H1 (cell line): ENCODE results near the gene ALG6. TPM values are rescaled to one million over a fixed set of nuclear protein-coding genes. Genes with fewer than 3 reads are reported as not detected.

Experiments
- CTCF ChIA-PET: fragments of 300-600 bp; sonication (Branson Sonifier 250); formaldehyde crosslinking; loops from one replicate; lab custom pipeline; 2021; ENCODE audit not compliant: partially characterized antibody; lab: Charles Lee
- POLR2A ChIA-PET: fragments of 300-600 bp; sonication (Branson Sonifier 250); formaldehyde crosslinking; loops from one replicate; lab custom pipeline; 2021; ENCODE audit warnings: inconsistent platforms; ENCODE audit not compliant: partially characterized antibody; lab: Charles Lee
- DNase-seq, 2 experiments: peaks; one replicate each; pipeline versions ENCODE4 v3.0.0 to v3.0.0-alpha.2; 2010 to 2022; ENCODE audit warnings: low spot score in 2 of 2, low read depth in 1 of 2, mixed read lengths in 1 of 2
- FAIRE-seq: peaks from 2 replicates; lab custom pipeline; 2011; peaks lifted over from hg19 to GRCh38; lab: Jason Lieb, UNC
- H2AFZ ChIP-seq: 2 replicates; pipeline ENCODE4 v1.8.1; 2012; ENCODE audit warnings: low read length, inconsistent platforms
- H2AK5ac ChIP-seq: 2 replicates; pipeline ENCODE4 v1.6.1; 2013; ENCODE audit warnings: low read depth, low read length
- H2BK120ac ChIP-seq: replicated peaks from 2 replicates; pipeline ENCODE3; 2013; ENCODE audit warnings: low read depth, low read length, inconsistent platforms
- H2BK12ac ChIP-seq: 2 replicates; pipeline ENCODE4 v1.6.1; 2013; ENCODE audit warnings: low read depth, low read length
- H2BK15ac ChIP-seq: 2 replicates; pipeline ENCODE4 v1.6.1; 2013; ENCODE audit warnings: low read length
- H2BK20ac ChIP-seq: 2 replicates; pipeline ENCODE4 v1.6.1; 2013; ENCODE audit warnings: low read length
- H2BK5ac ChIP-seq: 2 replicates; pipeline ENCODE4 v1.6.1; 2013; ENCODE audit warnings: low read depth, low read length
- H3K14ac ChIP-seq: 2 replicates; pipeline ENCODE4 v1.6.1; 2013; ENCODE audit warnings: inconsistent platforms; ENCODE audit not compliant: insufficient read length
- H3K18ac ChIP-seq: 2 replicates; pipeline ENCODE4 v1.6.1; 2013; ENCODE audit warnings: low read length; ENCODE audit errors: extremely low read depth
- H3K23ac ChIP-seq: 2 replicates; pipeline ENCODE4 v1.6.1; 2013; ENCODE audit warnings: inconsistent platforms; ENCODE audit not compliant: insufficient read length
- H3K23me2 ChIP-seq: 2 replicates; pipeline ENCODE4 v1.6.1; 2013; ENCODE audit warnings: low read depth, low read length
- H3K27ac ChIP-seq: 2 replicates; pipeline ENCODE4 v1.6.1; 2011; ENCODE audit warnings: low read depth, low read length, inconsistent platforms
- H3K27me3 ChIP-seq, 4 experiments: replicated peaks in 1 of 4; 1 replicate in 1 of 4; 2 replicates in 3 of 4; pipeline versions ENCODE4 v1.6.1 to v1.8.1; 2011 to 2013; ENCODE audit warnings: low read length in 3 of 4, mild to moderate bottlenecking in 3 of 4, inconsistent platforms in 2 of 4, mixed read lengths in 2 of 4, moderate library complexity in 1 of 4; ENCODE audit not compliant: control insufficient read depth in 3 of 4, insufficient read depth in 3 of 4; ENCODE audit errors: extremely low read depth in 1 of 4
- H3K36me3 ChIP-seq, 4 experiments: 2 replicates each; pipeline versions ENCODE4 v1.6.1 to v1.8.1; 2011 to 2013; ENCODE audit warnings: mild to moderate bottlenecking in 4 of 4, low read length in 3 of 4, moderate library complexity in 2 of 4, control low read depth in 1 of 4, inconsistent platforms in 1 of 4; ENCODE audit not compliant: insufficient read depth in 4 of 4, control insufficient read depth in 2 of 4
- H3K4ac ChIP-seq: replicated peaks from 2 replicates; pipeline ENCODE3; 2013; ENCODE audit warnings: low read length, low read depth, mixed read lengths, inconsistent platforms; ENCODE audit not compliant: insufficient read length
- H3K4me1 ChIP-seq, 4 experiments: replicated peaks in 1 of 4; 1 replicate in 1 of 4; 2 replicates in 3 of 4; pipeline versions ENCODE4 v1.6.1 to v1.8.1; 2011 to 2013; ENCODE audit warnings: low read length in 3 of 4, inconsistent platforms in 2 of 4, mixed read lengths in 1 of 4; ENCODE audit not compliant: insufficient read depth in 4 of 4, control insufficient read depth in 3 of 4
- H3K4me2 ChIP-seq, 2 experiments: 2 replicates each; pipeline versions ENCODE4 v1.6.1 to v1.8.1; 2011 to 2013; ENCODE audit warnings: low read depth in 2 of 2, low read length in 2 of 2, control low read depth in 1 of 2, inconsistent platforms in 1 of 2, mild to moderate bottlenecking in 1 of 2; ENCODE audit not compliant: insufficient read depth in 1 of 2
- H3K4me3 ChIP-seq, 4 experiments: fragments of 200-600, 300-600 bp in 1 of 4; sonication (generic), shearing (Covaris generic), sonication (Bioruptor Twin) in 1 of 4; 2 replicates each; pipeline versions ENCODE4 v1.5.1 to v1.8.1; 2011 to 2016; ENCODE audit warnings: low read length in 4 of 4, low read depth in 3 of 4, control low read depth in 2 of 4, inconsistent platforms in 2 of 4, mild to moderate bottlenecking in 2 of 4, mixed read lengths in 1 of 4, moderate library complexity in 1 of 4; ENCODE audit not compliant: insufficient read depth in 2 of 4; ENCODE audit errors: extremely low read depth in 1 of 4
- H3K56ac ChIP-seq: replicated peaks from 2 replicates; pipeline ENCODE3; 2013; ENCODE audit warnings: low read depth, mild to moderate bottlenecking, mixed read lengths, low read length, inconsistent platforms; ENCODE audit not compliant: insufficient read length
- H3K79me1 ChIP-seq: 2 replicates; pipeline ENCODE4 v1.6.1; 2013; ENCODE audit warnings: low read depth, low read length, control low read depth
- H3K79me2 ChIP-seq, 2 experiments: 2 replicates each; pipeline versions ENCODE4 v1.6.1 to v1.8.1; 2012 to 2013; ENCODE audit warnings: low read length in 2 of 2, mild to moderate bottlenecking in 2 of 2, inconsistent platforms in 1 of 2; ENCODE audit not compliant: insufficient read depth in 2 of 2, control insufficient read depth in 1 of 2
- H3K9ac ChIP-seq, 4 experiments: replicated peaks in 1 of 4; 1 replicate in 1 of 4; 2 replicates in 3 of 4; pipeline versions ENCODE4 v1.6.1 to v1.8.1; 2011 to 2013; ENCODE audit warnings: low read depth in 3 of 4, low read length in 3 of 4, control low read depth in 2 of 4, mild to moderate bottlenecking in 2 of 4, moderate library complexity in 2 of 4, inconsistent platforms in 1 of 4; ENCODE audit errors: extremely low read depth in 1 of 4
- H3K9me3 ChIP-seq, 2 experiments: 2 replicates each; pipeline versions ENCODE4 v1.6.1 to v1.8.1; 2012 to 2013; ENCODE audit warnings: mild to moderate bottlenecking in 2 of 2, moderate library complexity in 2 of 2, control low read depth in 1 of 2, inconsistent platforms in 1 of 2, low read depth in 1 of 2, low read length in 1 of 2, mixed read lengths in 1 of 2; ENCODE audit not compliant: insufficient read depth in 2 of 2
- H4K20me1 ChIP-seq, 2 experiments: replicated peaks in 1 of 2; 2 replicates each; pipeline versions ENCODE3 to v1.8.1; 2011 to 2013; ENCODE audit warnings: inconsistent platforms in 2 of 2, low read length in 2 of 2, mild to moderate bottlenecking in 1 of 2; ENCODE audit not compliant: insufficient read depth in 2 of 2, control insufficient read depth in 1 of 2
- H4K5ac ChIP-seq: 2 replicates; pipeline ENCODE4 v1.6.1; 2013; ENCODE audit warnings: low read length, low read depth, mixed read lengths, inconsistent platforms; ENCODE audit not compliant: insufficient read length
- H4K8ac ChIP-seq: 2 replicates; pipeline ENCODE4 v1.8.0; 2013; ENCODE audit warnings: mild to moderate bottlenecking, moderate library complexity, low read length, inconsistent platforms; ENCODE audit not compliant: insufficient read depth; ENCODE audit errors: extremely low read depth
- H4K91ac ChIP-seq: replicated peaks from 2 replicates; pipeline ENCODE3; 2013; ENCODE audit warnings: low read length, mixed read lengths, inconsistent platforms; ENCODE audit not compliant: insufficient read length
- BRCA1 ChIP-seq: IDR thresholded peaks from 2 replicates; pipeline ENCODE4 v1.6.1; 2012; ENCODE audit warnings: low read depth, low read length, improper control_type of control experiment
- CEBPB ChIP-seq: IDR thresholded peaks from 2 replicates; pipeline ENCODE4 v1.6.1; 2012; ENCODE audit warnings: low read depth, low read length
- CREB1 ChIP-seq: IDR thresholded peaks from 2 replicates; pipeline ENCODE4 v1.6.1; 2012; ENCODE audit warnings: inconsistent platforms
- CTCF ChIP-seq, 3 experiments: IDR thresholded peaks; 1 replicate in 2 of 3; 2 replicates in 1 of 3; pipeline versions ENCODE4 v1.5.1 to v1.6.1; 2011; ENCODE audit warnings: low read length in 3 of 3, mild to moderate bottlenecking in 3 of 3, inconsistent platforms in 2 of 3, low read depth in 1 of 3, moderate library complexity in 1 of 3; ENCODE audit not compliant: insufficient read depth in 1 of 3; ENCODE audit errors: control extremely low read depth in 1 of 3
- E2F6 ChIP-seq: IDR thresholded peaks from 2 replicates; pipeline ENCODE4 v1.6.1; 2012; ENCODE audit warnings: inconsistent platforms
- EP300 ChIP-seq, 2 experiments: IDR thresholded peaks; 1 replicate in 1 of 2; 2 replicates in 1 of 2; pipeline ENCODE4 v1.6.1; 2011 to 2012; ENCODE audit warnings: low read depth in 2 of 2, low read length in 2 of 2, mild to moderate bottlenecking in 2 of 2, borderline replicate concordance in 1 of 2, inconsistent platforms in 1 of 2, moderate library complexity in 1 of 2
- KDM1A ChIP-seq: fragments of 200-600, 300-600 bp; sonication (generic); IDR thresholded peaks from 2 replicates; pipeline ENCODE4 v1.7.1; 2016; ENCODE audit warnings: mild to moderate bottlenecking, low read length, borderline replicate concordance
- KDM5A ChIP-seq: fragments of 200-600 bp; IDR thresholded peaks from 2 replicates; pipeline ENCODE4 v1.7.1; 2012; ENCODE audit warnings: mild to moderate bottlenecking, low read length, inconsistent platforms, mixed read lengths
- MAFK ChIP-seq: IDR thresholded peaks from 2 replicates; pipeline ENCODE4 v1.6.1; 2012; ENCODE audit warnings: low read depth, mild to moderate bottlenecking, improper control_type of control experiment, low read length
- RBBP5 ChIP-seq: IDR thresholded peaks from 2 replicates; pipeline ENCODE4 v1.7.1; 2012; ENCODE audit warnings: low read depth, mild to moderate bottlenecking, inconsistent platforms, low read length, moderate library complexity, borderline replicate concordance
- SIRT6 ChIP-seq: IDR thresholded peaks from one replicate; pipeline ENCODE4 v1.7.1; 2012; ENCODE audit warnings: low read length, inconsistent platforms
- YY1 ChIP-seq: IDR thresholded peaks from 2 replicates; pipeline ENCODE4 v1.6.1; 2011; ENCODE audit warnings: low read depth, mild to moderate bottlenecking, low read length
- WGBS, 2 experiments: shearing (Covaris generic) in 1 of 2; methylation state at CpG; one replicate each; pipeline versions ENCODE4 v1.1.6 to v1.1.7; 2013 to 2015; ENCODE audit warnings: low lambda C conversion rate in 2 of 2, mixed read lengths in 2 of 2, inconsistent platforms in 1 of 2, low coverage in 1 of 2, missing lambda C conversion rate in 1 of 2; ENCODE audit not compliant: insufficient replicate concordance in 2 of 2, insufficient coverage in 1 of 2, insufficient read length in 1 of 2; ENCODE audit errors: extremely low coverage in 1 of 2, missing lambda C conversion rate in 1 of 2; 5-methylcytosine and 5-hydroxymethylcytosine counted together
- polyA plus RNA-seq, 7 experiments: library from polyadenylated mRNA; depleted of rRNA in 3 of 7; stranded (reverse) in 5 of 7; unstranded in 2 of 7; fragments of >200 nt in 5 of 7; fragments of 200-250 nt in 2 of 7; gene quantifications; 1 replicate in 5 of 7; 2 replicates in 1 of 7; 4 replicates in 1 of 7; pipeline versions ENCODE4 v1.2.1 to v1.2.3, GENCODE V29; 2011 to 2013; ENCODE audit warnings: missing spikeins in 2 of 7, mixed read lengths in 2 of 7
- total RNA-seq: library from RNA; stranded (reverse); fragmentation: NEBNext Ultra II Directional; extraction: Animal tissue kit (Norgen Biotek cat#: 25700); gene quantifications from 2 replicates; pipeline ENCODE4 v1.2.1, GENCODE V29; 2021

ALG6 gene
- total and polyA plus RNA-seq, 2 of the 8 experiments (the other 6 are each of a cell fraction or from before 2014, with no cell fraction given), result 17.8 to 26.8 TPM

GRCh38 chr1:63463248-63463647 is 95.8 kb downstream of the ALG6 start:
- Histone ChIP-seq H3K14ac (no peak overlapping the region), H3K79me1 (no peaks in the 10 kb centered on the region), H3K4me2 (no peak overlapping the region), H4K20me1 (no peaks in the 10 kb centered on the region), H2BK5ac (no peak overlapping the region), H3K36me3 (peaks cover 0 to 4% (median 2%) of the 10 kb centered on the region in 4 experiments; a peak in 1 of 8 replicates), H3K23me2 (no peaks in the 10 kb centered on the region), H2BK12ac (no peak overlapping the region), H3K56ac (no peak overlapping the region), H2BK120ac (no peak overlapping the region), H2BK20ac (no peak overlapping the region), H3K23ac (no peak overlapping the region), H3K27ac (no peak overlapping the region), H3K4me3 (no peak overlapping the region), H3K27me3 (no peaks in the 10 kb centered on the region), H3K9me3 (peaks cover 0 to 8% of the 10 kb centered on the region in 2 experiments; a peak in 1 of 4 replicates), H2AFZ (no peak overlapping the region), H3K4me1 (no peaks in the 10 kb centered on the region), H4K8ac (no peak overlapping the region), H3K4ac (no peak overlapping the region), H3K18ac (no peak overlapping the region), H4K91ac (no peak overlapping the region), H3K79me2 (no peaks in the 10 kb centered on the region), H3K9ac (no peak overlapping the region), H4K5ac (no peak overlapping the region), H2BK15ac (no peak overlapping the region), H2AK5ac (no peak overlapping the region)
- ChIA-PET CTCF (no interaction called here), POLR2A (interaction anchor here (0.6 kb wide), 1 partner anchor 8 kb away, joined by 3 read pairs; no protein-coding TSS in a partner anchor)
- DNase-seq (no peak), FAIRE-seq (no peak)
- WGBS, 2 experiments, result 95% methylated on average over 3 of the region's 3 CpGs; no CpG with 5 or more reads in 1 of the 2 experiments
- no peak for TF ChIP-seq E2F6
- TF ChIP-seq CREB1, result no peak
- TF ChIP-seq RBBP5, result no peak
- no peak for TF ChIP-seq CEBPB
- no peak for TF ChIP-seq KDM5A
- TF ChIP-seq KDM1A, result no peak
- TF ChIP-seq BRCA1, result no peak
- TF ChIP-seq MAFK, result no peak
- TF ChIP-seq CTCF (IDR thresholded peaks at IDR 0.05; ENCODE audit: control extremely low read depth in 1 of 3, insufficient read depth in 1 of 3, low read depth in 1 of 3, low read length in 3 of 3), result no peak
- TF ChIP-seq SIRT6, result no peak
- TF ChIP-seq YY1, result no peak
- no peak for TF ChIP-seq EP300 (IDR thresholded peaks at IDR 0.05; ENCODE audit: borderline replicate concordance in 1 of 2, low read depth in 2 of 2, low read length in 2 of 2)
